HG03520 (cell line): ENCODE results near the gene DEPDC5.
"Not testable (repeated sequence)": the region's sequence is repeated elsewhere in the genome, so short reads cannot be mapped to it uniquely, and the experiment has no call there.

Experiments
- ATAC-seq: cut with Tn5 transposase; IDR thresholded peaks from one replicate; pipeline ENCODE4 v1.9.1; 2021; ENCODE audit warnings: mild to moderate bottlenecking, moderate library complexity; ENCODE audit not compliant: unreplicated experiment

DEPDC5 gene

GRCh38 chr22:31813898-31814297, 60.1 kb downstream of the DEPDC5 start:
- not testable (repeated sequence) for ATAC-seq

GRCh38 chr22:31814942-31815341, 61.1 kb downstream of the DEPDC5 start:
- ATAC-seq, result no peak

DNA sequence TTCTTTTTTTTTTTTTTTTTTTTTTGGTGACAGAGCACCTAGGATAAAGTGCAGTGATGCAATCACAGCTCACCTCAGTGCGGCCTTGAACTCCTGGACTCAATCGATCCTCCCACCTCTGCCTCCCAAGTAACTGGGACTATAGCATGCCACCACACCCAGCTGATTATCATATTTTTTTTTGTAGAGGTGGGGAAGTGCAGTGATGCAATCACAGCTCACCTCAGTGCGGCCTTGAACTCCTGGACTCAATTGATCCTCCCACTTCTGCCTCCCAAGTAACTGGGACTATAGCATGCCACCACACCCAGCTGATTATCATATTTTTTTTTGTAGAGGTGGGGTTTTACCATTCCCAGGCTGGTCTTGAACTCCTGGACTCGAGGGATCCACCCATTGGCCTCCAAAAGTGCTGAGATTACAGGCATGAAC, 61.6 kb downstream of the DEPDC5 start:
- ATAC-seq, result not testable (repeated sequence)

DNA sequence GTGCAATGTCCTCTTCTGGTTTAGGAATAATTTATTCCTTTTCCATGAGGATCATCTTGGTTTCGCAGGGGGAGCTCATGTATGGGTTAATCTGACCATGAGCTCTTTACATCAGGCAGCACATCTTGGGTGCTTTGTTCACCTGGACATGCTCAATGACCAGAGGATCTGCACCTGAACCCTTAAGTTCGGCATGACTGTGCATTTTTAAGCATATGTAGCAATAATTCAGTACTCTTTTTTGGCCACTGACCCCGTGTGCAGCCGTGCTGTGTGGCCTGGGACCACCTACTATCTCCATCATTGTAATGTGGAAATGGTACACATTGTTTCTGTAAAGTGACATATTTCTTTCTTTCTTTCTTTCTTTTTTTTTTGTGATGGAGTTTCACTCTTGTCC, 62.9 kb downstream of the DEPDC5 start:
- ATAC-seq, result no peak

DNA sequence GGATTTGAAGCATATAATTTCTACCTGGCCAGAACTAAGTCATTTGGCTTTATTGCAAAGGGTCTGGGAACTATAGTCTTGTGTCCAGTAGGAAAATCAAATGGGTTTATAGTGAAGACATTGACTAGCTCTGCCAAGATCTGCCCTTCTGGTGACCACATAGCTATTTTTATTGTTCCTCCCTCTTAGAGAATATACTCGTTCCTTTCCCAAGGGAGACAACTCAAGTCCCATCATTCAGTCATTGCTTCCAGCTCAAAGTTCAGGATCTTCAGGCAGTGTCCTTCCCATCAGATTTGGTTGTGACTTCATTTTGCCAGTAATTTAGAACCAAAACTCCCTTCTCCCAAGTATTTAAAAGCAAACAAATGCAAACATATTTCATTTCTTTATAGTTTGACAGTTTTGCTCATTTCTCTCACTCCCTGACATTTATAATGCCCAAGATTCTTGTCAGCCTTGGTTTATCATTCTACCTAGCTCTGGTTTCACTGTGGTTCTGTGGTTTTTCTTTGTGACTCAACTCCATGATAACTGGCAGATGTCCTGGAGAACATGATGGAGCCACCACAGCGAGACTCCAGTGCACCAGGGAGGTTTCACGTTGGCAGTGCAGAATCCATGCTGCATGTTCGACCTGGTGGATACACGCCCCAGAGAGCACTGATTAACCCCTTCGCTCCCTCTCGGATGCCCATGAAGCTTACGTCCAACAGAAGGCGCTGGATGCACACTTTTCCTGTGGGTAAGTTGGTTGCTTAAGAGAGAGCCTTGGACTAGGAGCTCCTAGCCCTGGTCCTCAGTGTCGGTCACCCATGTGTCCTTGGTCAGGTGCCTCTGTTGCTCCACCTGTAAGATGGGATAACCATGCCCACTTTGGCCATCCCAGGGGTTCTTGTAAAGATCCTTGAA, 64.9 kb downstream of the DEPDC5 start:
- no peak for ATAC-seq

- no peak for ATAC-seq
Observed at GRCh38 chr22:31820655-31821054, 66.8 kb downstream of the DEPDC5 start.

- ATAC-seq, result no peak
Observed at GRCh38 chr22:31821572-31821971, 67.8 kb downstream of the DEPDC5 start.

DNA sequence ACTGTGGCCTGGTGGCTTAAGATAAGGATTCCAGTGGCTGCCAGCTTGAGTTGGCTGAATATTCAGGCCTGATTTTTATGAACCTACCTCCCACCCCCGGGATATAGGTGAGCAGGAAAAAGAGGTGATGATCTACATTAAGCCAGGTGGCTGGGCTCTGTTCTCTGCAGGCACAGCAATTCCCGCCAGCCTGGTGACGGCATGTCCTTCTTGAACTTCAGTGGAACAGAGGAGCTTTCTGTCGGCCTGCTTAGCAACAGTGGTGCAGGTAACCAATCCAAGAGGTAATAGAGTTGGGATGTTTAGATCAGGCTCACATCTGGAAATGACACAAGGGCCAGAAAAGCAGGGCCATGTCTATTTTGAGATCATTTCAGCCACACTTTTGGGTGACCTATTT, 68.7 kb downstream of the DEPDC5 start:
- no peak for ATAC-seq

GRCh38 chr22:31825513-31825912, 71.7 kb downstream of the DEPDC5 start:
- ATAC-seq, result no peak

- ATAC-seq, result no peak
Observed at GRCh38 chr22:31826443-31826842, 72.6 kb downstream of the DEPDC5 start.

DNA sequence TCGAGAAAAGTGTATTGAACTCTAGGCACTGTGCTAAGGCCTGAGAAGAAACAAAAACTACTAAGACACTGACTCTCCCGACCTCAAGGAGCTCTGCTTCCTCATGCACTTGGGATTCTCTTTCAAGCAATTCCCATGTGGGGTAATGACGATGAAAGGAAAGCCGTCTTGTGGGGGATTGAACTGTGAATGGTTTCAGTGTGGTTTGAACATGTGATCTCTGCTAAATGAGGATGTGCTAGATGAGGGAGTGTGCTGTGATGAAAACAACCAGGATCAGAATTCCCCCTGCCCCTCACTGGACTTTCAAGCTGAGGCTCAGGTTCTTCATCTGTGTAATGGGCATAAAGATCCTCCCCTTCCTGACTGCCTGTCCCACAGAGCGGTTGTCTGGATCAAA, 74.9 kb downstream of the DEPDC5 start:
- ATAC-seq, result no peak

GRCh38 chr22:31829505-31829904, 75.7 kb downstream of the DEPDC5 start:
- no peak for ATAC-seq

DNA sequence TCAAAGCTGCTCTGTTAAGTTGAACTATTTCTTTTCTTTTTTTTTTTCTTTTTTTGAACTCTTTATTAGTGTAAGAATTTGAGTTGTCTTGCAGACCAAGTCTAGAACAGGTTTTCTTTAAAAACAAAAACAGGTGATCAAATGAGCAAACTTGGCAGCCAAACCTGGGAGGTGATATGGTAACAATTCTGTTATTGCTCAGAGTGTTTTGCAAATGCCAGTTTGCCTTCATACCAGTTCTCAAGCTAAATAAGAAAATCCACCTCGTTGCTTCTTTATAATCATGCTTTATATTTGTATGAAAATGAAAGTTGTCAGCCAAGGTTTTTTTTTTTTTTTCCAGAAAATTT, 76.9 kb downstream of the DEPDC5 start:
- no peak for ATAC-seq

DNA sequence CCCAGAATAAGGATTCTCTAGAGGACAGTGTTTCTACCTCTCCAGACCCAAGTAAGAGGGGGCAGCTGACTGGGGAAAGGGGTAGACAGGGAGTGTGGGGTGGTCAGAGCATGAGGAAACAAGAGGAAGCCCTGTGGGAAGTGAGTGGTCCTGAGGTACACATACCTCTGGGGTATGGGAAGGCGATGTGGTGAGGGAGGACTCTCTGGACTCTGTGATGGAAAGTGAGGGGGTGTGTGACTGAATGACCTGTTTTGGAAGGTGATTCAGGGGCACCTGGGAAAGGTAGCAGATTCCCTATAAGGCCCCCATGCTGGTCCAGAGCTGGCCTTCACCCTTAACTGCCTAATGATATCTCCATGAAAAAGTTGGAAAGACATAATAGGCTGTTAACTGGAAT, 80.1 kb downstream of the DEPDC5 start:
- no peak for ATAC-seq

- no peak for ATAC-seq
Observed at GRCh38 chr22:31836010-31836409, 82.2 kb downstream of the DEPDC5 start.

GRCh38 chr22:31838917-31839316, 85.1 kb downstream of the DEPDC5 start:
- no peak for ATAC-seq

- no peak for ATAC-seq
Observed at GRCh38 chr22:31839986-31840385, 86.2 kb downstream of the DEPDC5 start.

- no peak for ATAC-seq
Observed at GRCh38 chr22:31840585-31840984, 86.8 kb downstream of the DEPDC5 start.

- ATAC-seq, result no peak
Observed at GRCh38 chr22:31841078-31841827, 87.4 kb downstream of the DEPDC5 start.

DNA sequence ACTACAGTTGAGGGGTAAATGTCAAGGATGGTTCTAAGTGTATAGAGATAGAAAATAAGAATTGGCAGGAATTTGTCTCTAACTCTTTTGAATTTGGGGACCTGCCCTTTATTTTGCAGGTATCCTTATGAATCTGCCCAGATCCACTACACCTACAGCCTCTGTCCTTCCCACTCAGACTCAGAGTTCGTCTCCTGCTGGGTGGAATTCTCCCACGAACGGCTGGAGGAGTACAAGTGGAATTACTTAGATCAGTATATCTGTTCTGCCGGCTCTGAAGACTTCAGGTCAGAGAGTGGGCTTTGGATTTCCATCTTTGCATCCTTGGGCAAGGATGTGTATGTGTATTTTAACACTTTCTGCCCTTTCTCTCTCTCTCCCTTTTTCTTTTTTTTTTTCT, 89.7 kb downstream of the DEPDC5 start:
- ATAC-seq, result no peak

GRCh38 chr22:31844941-31845340, 91.1 kb downstream of the DEPDC5 start:
- no peak for ATAC-seq
